Activated T-helper 1 cell treated with Interleukin-2 at 50 U/mL for 16 hours (primary cell): ENCODE data around the gene ALPK1.
"Not testable (repeated sequence)": the region's sequence is repeated elsewhere in the genome, so short reads cannot be mapped to it uniquely, and the experiment has no call there.

Source experiments
- DNase-seq: peaks from one replicate; pipeline ENCODE4 v3.0.0-alpha.2; 2020; ENCODE audit warnings: low read depth

Gene ALPK1

DNA sequence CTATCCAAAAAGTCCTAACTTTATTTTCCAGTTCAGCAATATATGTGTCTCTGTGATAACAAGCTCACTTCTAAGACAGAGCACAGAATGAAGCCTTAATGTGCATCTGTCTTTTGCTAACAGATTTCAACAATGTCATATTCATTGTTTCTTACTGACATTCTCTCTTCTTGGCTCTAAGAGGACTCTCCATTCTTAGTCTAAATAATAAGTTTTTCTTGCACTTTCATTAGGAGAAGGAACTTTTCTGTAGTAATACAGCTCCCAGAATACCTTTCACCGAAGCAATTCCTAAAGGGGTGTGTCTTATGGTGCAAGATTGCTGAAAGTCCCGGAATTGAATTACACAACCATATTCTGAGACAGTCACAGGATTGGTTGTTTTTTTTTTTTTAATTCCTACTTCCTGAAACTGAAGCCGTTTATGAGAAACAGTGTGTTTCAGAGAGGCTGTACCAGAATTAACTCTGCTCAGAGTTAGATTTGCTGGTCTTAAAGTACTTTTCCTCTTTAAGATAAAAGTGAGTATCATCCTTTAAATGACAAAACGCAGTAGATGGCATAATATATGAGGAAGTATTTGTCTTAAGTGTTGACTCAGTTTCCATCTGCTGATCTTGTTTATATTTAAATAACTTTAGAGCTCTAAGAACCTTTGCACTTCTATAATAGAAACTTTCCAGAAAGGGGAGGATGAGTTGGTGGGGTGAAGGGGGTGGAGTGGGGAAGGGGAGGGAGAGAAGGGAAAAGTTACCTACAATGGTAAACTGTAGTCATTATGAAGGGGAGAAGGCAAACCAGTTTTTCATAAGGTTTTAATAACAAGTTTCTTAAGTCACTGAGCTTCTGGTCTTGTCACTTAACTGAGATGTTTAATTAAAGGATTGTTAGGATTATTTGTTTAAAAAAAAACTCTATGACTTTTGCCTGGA is at the start of gene ALPK1:
Gene ALPK1 (plus strand): TSS at position 421 of the 932 bp plus-strand sequence.
- DNase-seq: no peak

DNA sequence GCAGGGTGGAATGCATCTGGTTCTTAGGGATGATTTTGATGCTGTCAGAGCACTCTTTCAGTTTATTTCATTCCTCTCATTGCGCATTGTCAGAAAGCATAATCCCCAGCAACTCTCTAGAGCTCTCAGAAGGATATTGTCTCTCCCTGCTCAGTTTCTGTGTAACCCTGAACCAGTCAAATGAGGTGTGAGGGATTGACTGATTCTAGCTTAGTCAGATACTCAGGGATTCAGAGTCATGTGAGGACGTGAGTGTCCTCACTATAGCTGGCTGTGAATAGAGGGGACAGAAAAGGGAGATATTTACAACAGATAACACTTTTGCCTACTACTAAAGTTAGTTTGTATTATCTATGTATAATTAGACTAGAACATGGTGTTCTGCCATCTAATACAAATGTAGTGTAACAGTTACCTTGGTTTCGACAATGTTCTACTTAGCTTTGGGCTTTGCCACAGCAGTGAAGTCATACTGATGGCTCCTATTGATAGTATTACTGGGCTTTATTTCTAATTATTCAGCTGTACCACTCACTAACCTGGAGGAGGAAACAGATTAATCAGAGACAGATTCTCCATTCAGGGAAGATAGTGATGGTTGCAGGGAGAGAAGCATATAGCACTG is 46.0 kb upstream of the ALPK1 start:
- DNase-seq: no peak

DNA sequence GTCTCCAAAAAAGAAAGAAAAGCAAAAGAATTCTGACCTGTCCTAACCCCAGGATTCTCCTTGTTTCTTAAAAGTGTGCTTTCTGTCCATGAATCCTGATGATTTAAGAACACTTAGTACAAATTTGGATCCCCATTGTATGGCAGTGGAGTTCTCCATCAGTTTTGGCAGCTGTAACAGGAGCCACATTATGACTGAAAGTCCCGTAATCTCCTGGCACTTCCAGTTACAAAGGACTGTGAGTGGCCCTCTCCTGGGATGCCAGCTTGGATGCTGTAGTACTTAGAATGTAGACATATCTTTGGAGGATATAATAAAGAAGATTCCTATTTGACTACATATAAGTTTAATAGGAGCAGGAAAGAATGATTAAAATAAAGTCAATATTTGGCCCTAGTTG is 44.9 kb upstream of the ALPK1 start:
- no peak for DNase-seq

DNA sequence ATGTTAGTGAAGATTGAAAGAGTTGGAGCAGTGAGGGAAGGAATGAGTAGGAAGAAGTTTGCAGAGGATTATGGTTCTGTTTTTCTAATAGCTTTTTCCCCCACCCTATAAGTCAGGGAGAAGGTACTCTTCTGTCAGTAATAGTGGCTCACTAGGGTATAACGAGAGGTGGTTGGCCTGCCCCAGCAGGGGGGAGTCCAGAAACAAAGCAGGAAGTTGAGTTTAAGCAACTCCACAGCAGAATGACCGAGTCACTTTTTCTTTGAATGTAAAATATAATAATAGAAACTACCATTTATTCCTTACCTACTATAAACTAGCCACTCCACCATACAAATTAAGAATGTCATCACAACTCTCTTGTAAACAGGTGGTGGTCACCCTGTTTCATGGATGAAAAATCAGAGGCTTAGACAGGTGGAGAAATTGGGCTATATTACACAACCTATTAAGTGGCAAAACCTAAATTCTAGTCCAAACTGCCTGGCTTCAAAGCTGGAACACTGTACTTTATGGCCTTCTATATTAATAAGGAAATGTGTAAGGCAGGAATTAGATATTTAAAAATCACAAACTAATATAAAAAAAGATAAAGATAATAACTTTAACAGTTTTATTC is 43.7 kb upstream of the ALPK1 start:
- DNase-seq: no peak

DNA sequence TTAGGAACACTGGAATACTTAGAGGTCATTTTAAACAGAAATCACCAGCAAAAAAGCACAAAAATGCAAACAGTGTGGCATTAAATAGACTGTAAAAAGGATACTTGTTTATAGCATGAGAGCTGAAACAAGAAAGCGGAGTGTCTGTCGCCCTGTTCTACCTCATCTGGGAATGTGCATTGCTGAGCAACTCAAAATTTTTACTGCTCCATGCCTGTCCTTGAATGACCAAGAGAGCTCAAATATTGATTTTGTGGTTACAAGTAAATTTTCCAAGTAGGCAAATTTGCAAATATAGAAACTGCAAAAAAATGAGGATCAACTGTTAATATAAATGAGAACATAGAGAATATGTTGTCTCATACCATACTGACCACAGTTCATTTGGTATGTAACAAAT is 40.1 kb upstream of the ALPK1 start:
- no peak for DNase-seq

DNA sequence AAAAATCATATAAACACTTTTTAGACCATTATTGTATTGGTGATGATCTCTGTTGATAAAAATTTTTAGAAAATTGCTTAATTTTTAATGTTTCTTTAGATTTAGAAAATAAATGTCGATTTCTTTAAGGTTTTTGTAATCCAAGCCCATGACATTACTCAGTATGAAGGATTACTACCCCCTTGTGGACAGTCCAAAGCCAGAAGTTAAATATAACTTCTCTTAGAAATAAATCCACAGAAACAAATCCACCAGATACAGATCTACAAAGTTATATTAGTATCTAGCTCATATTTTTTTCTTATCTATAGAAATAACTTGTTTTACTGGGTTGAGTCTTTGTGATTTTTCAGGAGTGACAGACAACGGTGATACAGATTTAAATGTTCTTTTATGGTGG is 30.3 kb upstream of the ALPK1 start:
- DNase-seq: no peak

DNA sequence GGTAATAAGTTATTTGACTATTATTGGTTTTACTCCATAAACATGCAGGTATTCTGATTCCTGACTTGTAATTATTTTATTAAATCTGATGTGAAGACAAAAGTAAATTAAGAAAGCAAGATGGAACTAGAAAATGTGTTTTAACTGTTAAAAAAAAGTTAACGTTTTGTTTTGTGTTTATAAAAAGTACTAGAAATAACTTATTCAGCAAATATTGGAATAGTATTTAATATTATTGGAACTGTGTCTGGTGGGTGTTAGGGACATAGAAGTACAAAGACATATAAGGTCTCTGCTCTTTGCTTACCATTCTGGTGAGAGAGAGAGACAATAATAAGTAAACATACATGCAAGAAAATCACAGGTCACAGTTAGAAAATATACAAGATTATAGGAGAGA is 27.1 kb upstream of the ALPK1 start:
- DNase-seq: no peak

DNA sequence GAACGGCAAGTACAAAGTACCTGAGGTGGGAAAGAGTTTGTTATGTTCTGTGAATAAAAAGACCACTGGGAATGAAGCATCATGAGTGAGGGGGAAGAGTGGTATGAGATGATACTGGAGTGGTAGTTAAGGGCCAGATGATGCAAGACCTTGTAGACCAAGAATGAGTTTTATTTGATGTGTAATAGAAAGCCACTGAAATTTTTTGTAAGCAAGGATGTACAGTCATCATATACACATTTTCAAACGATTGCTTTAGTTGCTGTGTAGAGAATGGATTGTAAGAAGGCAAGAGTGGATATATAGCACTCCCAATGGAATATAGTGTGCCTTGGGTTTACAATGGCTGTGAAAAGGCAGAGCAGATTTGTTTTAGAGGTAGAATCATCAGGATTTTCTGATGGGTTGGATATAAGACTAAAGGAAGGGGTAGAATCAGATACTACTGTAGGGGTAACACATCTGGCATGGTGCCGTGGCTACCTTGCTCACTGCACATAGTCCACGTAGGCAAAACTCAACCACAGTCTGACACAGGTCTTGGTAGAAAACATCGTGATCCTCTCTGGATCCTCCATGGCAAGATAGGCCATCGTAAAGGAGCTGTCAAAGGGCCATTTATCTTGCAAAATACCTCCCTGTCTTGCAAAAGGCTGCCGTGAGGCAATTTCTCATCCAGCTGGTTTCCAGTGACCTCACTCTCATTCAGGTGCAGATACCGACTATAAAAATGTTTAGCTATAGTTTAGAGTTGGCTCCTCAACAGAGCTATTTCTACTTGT is 26.3 kb upstream of the ALPK1 start:
- DNase-seq: no peak

DNA sequence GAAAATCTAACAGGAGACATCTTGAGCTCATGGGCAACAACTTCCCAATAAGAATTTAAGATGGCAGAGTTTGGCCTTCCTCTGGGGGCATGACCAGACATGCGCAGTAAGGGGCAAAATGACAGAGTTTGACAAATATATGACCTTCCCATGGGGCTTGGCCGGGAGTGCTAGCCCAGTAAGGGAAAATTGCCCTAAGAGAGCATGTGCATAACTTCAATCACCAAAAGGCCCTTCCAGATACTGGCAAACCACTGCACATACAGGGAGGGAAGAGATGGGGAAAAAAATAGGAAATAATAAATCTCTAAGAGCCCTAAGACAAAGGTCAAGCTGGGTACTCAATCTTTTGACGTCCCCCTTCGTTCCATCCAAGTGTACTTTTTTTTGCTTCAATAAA is 24.9 kb upstream of the ALPK1 start:
- no peak for DNase-seq

DNA sequence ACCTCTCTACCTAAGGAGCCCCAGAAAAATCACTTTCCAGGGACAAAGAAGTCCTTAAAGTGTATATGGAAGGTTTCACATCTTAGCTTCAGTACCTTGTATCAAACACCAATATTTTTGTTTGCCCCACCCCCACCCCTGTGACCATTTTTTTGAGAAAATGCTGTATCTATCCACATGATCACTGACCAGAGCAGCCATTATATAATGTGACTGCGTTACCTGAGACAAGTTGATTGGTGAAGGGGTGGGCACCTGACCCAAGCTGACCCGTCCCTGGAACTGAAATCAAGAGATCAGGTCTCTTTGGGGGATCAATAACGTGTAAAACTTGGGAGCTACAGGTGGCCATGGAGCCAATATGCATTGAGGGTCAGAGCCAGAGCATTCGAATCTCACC is 22.2 kb upstream of the ALPK1 start:
- no peak for DNase-seq

DNA sequence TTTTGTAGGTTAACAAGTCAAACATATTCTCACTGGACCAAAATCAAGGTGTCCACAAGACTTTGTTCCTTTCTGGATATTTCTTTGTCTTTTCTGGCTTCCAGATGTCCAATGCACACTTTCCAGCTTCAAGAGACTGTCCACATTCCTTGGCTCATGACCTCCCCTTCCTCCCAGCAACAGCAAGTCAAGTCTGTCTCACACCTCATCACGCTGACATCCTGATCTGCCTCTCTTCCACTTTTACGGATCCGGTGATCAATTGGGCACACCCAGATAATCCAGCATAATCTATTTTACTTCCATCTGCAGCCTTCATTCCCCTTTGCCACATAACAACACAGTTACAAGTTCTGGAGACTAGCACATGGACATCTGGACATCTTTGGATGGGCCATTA is 21.1 kb upstream of the ALPK1 start:
- no peak for DNase-seq

DNA sequence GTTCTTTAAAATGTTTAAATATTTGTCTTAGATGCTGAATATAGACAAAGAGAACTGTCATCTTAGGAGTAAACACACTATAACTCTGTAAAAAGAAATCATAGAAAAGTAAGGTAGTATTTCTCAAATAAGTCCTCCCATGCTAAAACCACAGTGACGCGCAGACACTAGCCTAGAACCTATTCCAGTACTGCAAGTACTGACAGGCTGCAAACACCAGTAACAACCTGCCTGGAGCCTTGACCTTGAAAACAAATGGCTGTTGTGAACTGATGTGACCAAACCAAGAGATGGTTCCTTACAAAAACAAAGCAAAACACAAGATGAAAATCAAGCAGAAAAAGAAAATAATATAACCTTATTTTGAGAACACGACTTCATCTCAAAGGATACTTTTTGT is 19.9 kb upstream of the ALPK1 start:
- no peak for DNase-seq

DNA sequence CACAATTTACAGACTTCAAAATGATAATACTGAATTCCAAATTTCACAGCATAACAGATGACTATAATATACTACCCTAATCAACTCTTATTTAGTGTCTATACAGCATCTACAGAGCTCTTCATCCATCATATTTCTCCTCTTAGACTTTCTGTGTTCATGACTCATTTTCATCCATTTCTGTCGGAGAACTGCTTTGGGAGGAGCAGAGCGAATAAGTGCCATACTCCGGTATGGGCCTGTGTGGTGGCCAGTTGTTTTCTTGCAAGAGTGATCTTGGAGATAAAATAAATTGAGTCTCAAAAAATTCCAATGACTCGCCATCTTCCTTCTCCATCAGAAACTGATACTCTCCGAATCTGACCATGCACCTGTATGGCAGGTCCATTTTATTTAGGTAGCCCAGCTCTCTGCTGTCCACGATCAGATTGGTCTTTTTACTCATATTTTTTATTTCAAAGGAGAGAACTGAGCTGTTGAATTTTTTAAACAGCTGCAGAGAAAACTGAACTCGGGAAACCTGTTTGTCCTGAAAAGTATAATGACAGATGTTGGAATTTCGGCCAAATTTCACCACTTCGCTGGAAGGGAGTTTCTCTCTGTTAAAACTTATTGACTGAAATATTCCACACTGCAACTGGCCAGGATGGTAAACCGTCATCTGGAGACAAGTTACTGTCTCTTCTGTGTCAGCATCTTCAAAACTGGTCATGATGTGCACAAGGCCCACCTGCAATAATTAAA is 19.3 kb upstream of the ALPK1 start:
- DNase-seq: no peak

DNA sequence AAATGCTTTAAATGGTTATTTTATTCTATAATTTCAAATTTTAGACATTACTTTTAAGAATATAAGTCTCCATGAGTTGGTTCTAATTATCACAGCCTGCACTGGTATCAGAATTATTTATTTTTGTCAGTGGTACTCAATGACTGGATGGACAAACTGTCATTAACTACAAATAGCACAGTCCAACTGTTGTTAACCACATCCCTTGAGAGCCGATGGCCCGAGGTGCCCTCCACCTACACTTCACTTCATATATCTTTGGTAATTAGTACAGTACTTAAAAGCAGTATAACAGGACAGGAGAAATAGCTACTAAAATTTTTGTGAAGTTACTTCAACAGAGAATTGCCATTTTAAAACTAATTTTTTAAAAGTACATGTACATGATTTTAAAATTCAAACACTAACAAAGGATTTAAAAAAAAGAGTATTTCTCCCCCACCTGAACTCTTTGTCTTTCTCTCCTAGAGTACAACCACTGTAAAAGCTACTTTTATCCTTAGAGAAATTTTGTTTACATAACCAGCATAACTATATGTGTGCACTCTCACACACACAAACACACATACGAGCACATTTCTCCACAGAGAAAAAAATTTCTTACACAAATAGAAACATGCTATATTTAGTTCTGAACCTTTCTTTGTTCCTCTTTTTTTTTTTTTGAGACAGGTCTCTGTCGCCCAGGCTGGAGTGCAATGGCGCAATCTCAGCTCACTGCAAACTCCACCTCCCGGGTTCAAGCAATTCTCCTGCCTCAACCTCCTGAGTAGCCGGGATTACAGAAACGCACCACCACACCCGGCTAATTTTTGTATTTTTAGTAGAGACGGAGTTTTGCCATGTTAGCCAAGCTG is 17.9 kb upstream of the ALPK1 start:
- no peak for DNase-seq

DNA sequence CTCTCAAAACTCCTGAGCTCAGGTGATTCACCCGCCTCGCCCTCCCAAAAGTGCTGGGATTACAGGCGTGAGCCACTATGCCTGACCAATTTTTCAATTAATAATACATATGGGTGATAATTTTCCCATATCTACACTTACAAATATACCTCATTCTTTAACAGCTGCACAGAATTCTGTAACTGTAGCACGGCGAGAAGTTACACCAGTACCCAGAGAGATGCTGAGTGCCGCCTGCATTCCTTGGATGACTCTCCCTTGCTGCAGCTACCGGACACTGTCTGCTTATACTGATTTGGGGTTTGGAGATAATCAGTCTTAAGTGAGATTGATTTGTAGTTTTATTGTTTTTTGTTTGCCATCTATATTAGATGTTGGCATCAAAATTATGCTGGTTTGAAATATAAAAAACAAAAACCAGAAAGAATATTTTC is 17.3 kb upstream of the ALPK1 start:
- no peak for DNase-seq

DNA sequence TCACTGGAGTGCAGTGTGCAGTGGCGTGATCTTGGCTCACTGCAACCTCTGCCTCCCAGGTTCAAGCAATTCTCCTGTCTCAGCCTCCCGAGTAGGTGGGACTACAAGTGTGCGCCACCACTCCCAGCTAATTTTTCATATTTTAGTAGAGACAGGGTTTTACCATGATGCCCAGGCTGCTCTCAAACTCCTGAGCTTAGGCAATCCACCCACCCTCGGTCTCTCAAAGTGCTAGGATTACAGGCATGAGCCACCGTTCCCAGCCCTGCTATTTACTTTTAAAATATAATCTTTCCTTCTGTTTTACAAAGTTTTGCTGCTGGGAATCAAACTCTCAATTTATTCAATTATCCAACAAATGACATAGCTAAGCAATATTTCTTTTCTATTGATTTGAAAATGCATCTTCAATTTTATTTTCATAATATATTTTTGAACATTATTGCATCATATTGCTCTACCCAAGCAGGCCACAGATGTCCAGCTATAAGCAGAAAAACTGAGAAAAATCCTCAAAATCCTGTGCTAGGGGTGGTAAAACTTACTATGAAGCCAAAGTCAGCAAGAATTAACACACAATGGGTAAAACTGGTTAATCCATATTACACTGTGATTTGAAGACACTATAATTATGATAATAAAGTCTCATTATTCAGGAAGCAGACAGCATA is 16.6 kb upstream of the ALPK1 start:
- DNase-seq: no peak

DNA sequence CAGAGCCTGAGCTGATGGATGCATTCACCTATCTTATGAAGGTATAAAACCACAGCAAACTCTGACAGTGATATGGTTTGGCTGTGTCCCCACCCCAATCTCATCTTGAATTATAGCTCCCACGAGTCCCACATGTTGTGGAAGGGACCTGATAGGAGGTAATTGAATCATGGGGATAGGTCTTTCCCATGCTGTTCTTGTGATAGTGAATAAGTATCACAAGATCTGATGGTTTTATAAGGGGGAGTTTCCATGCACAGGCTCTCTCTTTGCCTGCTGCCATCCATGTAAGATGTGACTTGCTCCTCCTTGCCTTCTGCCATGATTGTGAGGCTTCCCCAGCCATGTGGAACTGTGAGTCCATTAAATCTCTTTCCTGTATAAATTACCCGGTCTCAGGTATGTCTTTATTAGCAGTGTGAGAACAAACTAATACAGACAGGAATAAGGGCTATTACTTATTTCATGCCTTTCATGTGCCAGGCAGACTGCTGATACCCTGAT is 15.2 kb upstream of the ALPK1 start:
- not testable (repeated sequence) for DNase-seq

DNA sequence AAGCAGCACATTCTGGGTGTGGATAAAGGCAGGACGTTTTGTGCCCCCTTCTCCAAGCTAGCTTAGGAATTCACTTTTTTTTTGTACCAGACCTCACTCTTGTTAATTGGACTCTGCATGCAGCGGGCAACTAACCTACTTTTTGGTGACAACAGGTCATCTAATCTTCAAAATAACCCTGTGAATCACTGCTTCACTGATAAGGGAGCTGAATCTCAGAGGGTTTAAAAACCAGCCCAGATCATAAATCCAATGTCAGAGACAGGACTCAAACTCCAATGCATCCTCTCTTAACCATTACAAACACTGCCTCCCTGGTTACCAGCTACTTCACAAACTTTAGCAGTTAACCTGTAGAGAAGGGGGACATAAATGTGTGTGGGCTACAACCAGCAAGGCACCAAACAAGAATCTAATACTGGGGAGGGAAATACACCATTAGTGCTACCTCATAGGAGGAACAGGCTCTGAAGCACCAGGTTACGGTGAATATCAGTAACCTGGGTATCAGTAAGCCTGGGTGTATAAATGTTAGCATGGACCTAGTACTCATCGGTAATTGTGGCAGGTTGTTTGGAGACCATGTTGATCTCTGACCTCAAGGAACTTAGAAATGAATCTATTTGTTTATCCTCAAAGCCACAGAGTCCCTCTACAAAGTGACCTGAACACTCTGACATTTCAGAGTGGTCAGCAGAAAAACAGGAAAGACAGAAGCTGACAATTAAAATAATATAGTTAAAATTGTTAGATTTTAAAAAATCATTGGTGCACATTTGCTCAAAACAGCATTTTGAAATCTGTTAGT is 14.1 kb upstream of the ALPK1 start:
- no peak for DNase-seq

DNA sequence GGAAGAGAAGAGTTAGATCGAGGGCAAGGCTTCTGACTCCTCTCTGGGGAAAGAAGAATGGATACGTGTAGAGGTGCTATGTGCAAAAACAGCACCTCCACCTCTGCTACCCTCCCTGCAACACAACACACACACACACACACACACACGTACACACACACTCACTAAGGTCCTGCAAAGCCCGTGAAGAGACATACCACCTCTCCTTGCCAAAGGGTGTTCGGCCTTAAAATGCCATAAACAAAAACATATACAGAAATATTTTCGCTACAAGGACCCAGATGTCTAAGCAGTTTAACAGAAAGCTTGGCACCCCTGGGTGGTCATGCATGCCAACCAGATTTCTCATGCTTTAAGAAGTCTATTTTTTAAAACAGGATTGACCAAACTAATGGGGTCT is 13.0 kb upstream of the ALPK1 start:
- no peak for DNase-seq
